Liver (tissue), 9 donors: Measurements from ENCODE around the gene ARL2. TPM values are rescaled to one million over a fixed set of nuclear protein-coding genes. Genes with fewer than 3 reads are reported as not detected.
"Not testable (repeated sequence)": the region's sequence is repeated elsewhere in the genome, so short reads cannot be mapped to it uniquely, and the experiment has no call there.

Source experiments
- DNase-seq: peaks from one replicate; pipeline ENCODE4 v3.0.0-alpha.2; 2017; ENCODE audit warnings: low spot score
- H3K27ac ChIP-seq, 2 donors: one replicate each; pipeline ENCODE4 v1.7.0; 2013; ENCODE audit warnings: inconsistent platforms in 2 of 2, low read length in 2 of 2, control low read depth in 1 of 2, low read depth in 1 of 2, mild to moderate bottlenecking in 1 of 2
- H3K27me3 ChIP-seq, 4 donors: one replicate each; pipeline versions ENCODE4 v1.6.1 to v1.7.0; 2013; ENCODE audit warnings: low read length in 3 of 4, inconsistent platforms in 1 of 4, mild to moderate bottlenecking in 1 of 4, moderate library complexity in 1 of 4; ENCODE audit not compliant: control insufficient read depth in 4 of 4, insufficient read depth in 4 of 4
- H3K36me3 ChIP-seq, 4 donors: one replicate each; pipeline versions ENCODE4 v1.6.1 to v1.7.0; 2013; ENCODE audit warnings: low read length in 3 of 4, mild to moderate bottlenecking in 3 of 4, low read depth in 1 of 4, moderate library complexity in 1 of 4; ENCODE audit not compliant: control insufficient read depth in 4 of 4, insufficient read depth in 3 of 4
- H3K4me1 ChIP-seq, 4 donors: one replicate each; pipeline versions ENCODE4 v1.6.1 to v1.7.0; 2013; ENCODE audit warnings: low read length in 3 of 4, mild to moderate bottlenecking in 3 of 4, moderate library complexity in 1 of 4; ENCODE audit not compliant: control insufficient read depth in 4 of 4, insufficient read depth in 4 of 4
- H3K4me3 ChIP-seq, 3 donors: one replicate each; pipeline versions ENCODE4 v1.6.1 to v1.7.0; 2013; ENCODE audit warnings: low read length in 3 of 3, control low read depth in 1 of 3, low read depth in 1 of 3, mild to moderate bottlenecking in 1 of 3
- H3K9ac ChIP-seq, 2 donors: one replicate each; pipeline ENCODE4 v1.7.0; 2013; ENCODE audit warnings: low read length in 2 of 2, mild to moderate bottlenecking in 2 of 2, moderate library complexity in 2 of 2, control low read depth in 1 of 2, low read depth in 1 of 2
- H3K9me3 ChIP-seq, 4 donors: one replicate each; pipeline versions ENCODE4 v1.6.1 to v1.7.0; 2013; ENCODE audit warnings: low read length in 3 of 4; ENCODE audit not compliant: control insufficient read depth in 4 of 4
- ATF3 ChIP-seq: IDR thresholded peaks from 2 replicates; pipeline ENCODE4 v1.6.1; 2016; ENCODE audit warnings: antibody characterized with exemption
- CTCF ChIP-seq: fragments of 150-350 bp; IDR thresholded peaks from 2 replicates; pipeline ENCODE4 v1.5.1; 2017; ENCODE audit warnings: improper control_type of control experiment, low read depth, low read length; ENCODE audit not compliant: missing input control
- EGR1 ChIP-seq, 2 donors: IDR thresholded peaks; 2 replicates each; pipeline ENCODE4 v1.6.1; 2016 to 2018; ENCODE audit warnings: antibody characterized with exemption in 2 of 2, low read depth in 2 of 2
- FOXA1 ChIP-seq: IDR thresholded peaks from 2 replicates; pipeline ENCODE4 v1.6.1; 2016; ENCODE audit warnings: antibody characterized with exemption
- FOXA2 ChIP-seq: IDR thresholded peaks from 2 replicates; pipeline ENCODE4 v1.6.1; 2016; ENCODE audit warnings: antibody characterized with exemption
- GABPA ChIP-seq, 2 donors: IDR thresholded peaks in 1 of 2; conservative IDR thresholded peaks in 1 of 2; 2 replicates each; pipeline ENCODE4 v1.6.1; 2016; ENCODE audit warnings: antibody characterized with exemption in 2 of 2, mild to moderate bottlenecking in 1 of 2, moderate library complexity in 1 of 2
- HNF4A ChIP-seq, 2 donors: conservative IDR thresholded peaks; 2 replicates each; pipeline ENCODE4 v1.6.1; 2016; ENCODE audit warnings: antibody characterized with exemption in 2 of 2, mild to moderate bottlenecking in 2 of 2
- HNF4G ChIP-seq: IDR thresholded peaks from 2 replicates; pipeline ENCODE4 v1.6.1; 2016; ENCODE audit warnings: antibody characterized with exemption
- JUND ChIP-seq, 2 donors: IDR thresholded peaks; 2 replicates each; pipeline ENCODE4 v1.6.1; 2016; ENCODE audit warnings: antibody characterized with exemption in 2 of 2
- NR2F2 ChIP-seq: IDR thresholded peaks from 2 replicates; pipeline ENCODE4 v1.6.1; 2016; ENCODE audit warnings: antibody characterized with exemption
- RAD21 ChIP-seq, 2 donors: IDR thresholded peaks; 2 replicates each; pipeline ENCODE4 v1.6.1; 2016; ENCODE audit warnings: antibody characterized with exemption in 2 of 2, mild to moderate bottlenecking in 2 of 2
- REST ChIP-seq: IDR thresholded peaks from 2 replicates; pipeline ENCODE4 v1.6.1; 2016; ENCODE audit warnings: antibody characterized with exemption, mild to moderate bottlenecking
- RXRA ChIP-seq, 2 donors: IDR thresholded peaks; 2 replicates each; pipeline ENCODE4 v1.6.1; 2017 to 2018; ENCODE audit warnings: antibody characterized with exemption in 2 of 2, mild to moderate bottlenecking in 1 of 2
- SP1 ChIP-seq: IDR thresholded peaks from 2 replicates; pipeline ENCODE4 v1.6.1; 2018; ENCODE audit warnings: antibody characterized with exemption, mild to moderate bottlenecking
- TAF1 ChIP-seq: conservative IDR thresholded peaks from 2 replicates; pipeline ENCODE4 v1.6.1; 2016; ENCODE audit warnings: antibody characterized with exemption, mild to moderate bottlenecking
- YY1 ChIP-seq: IDR thresholded peaks from 2 replicates; pipeline ENCODE4 v1.6.1; 2016; ENCODE audit warnings: antibody characterized with exemption, mild to moderate bottlenecking
- ZBTB33 ChIP-seq: IDR thresholded peaks from 2 replicates; pipeline ENCODE4 v1.6.1; 2016; ENCODE audit warnings: antibody characterized with exemption
- WGBS: extraction: QIAGEN DNeasy Blood & Tissue Kit; methylation state at CpG from one replicate; pipeline ENCODE4 v1.1.7; 2013; 5-methylcytosine and 5-hydroxymethylcytosine counted together
- polyA plus RNA-seq, 2 donors: library from polyadenylated mRNA; stranded (reverse) in 1 of 2; unstranded in 1 of 2; fragments of 200-250 nt in 1 of 2; fragments of >200 nt in 1 of 2; fragmentation: Nextera tagmentation in 1 of 2; extraction: Ambion mirVana in 1 of 2; gene quantifications; one replicate each; pipeline versions ENCODE4 v1.2.1 to v1.2.3, GENCODE V29; 2013 to 2015
- total RNA-seq, 2 donors: library from RNA; depleted of rRNA; stranded (reverse); fragments of >200 nt; gene quantifications; one replicate each; pipeline ENCODE4 v1.2.3, GENCODE V29; 2014
- donor health status: healthy.
- donor health status: healthy.
- donor health status: healthy.
- donor health status: healthy.
- donor health status: healthy.

ARL2 gene
- total and polyA plus RNA-seq, 4 donors = 10.8 to 19.5 (median 15.0) TPM

- TF ChIP-seq EGR1 (IDR thresholded peaks at IDR 0.05; ENCODE audit: low read depth in 2 of 2) (no peak), YY1 (no peak), RAD21 (IDR thresholded peaks at IDR 0.05) (no peak), ZBTB33 (no peak), TAF1 (no peak), FOXA1 (no peak), CTCF (no peak), NR2F2 (no peak), FOXA2 (no peak), GABPA (IDR thresholded peaks at IDR 0.05 in 1 of 2, conservative IDR thresholded peaks at IDR 0.05 in 1 of 2) (no peak), HNF4G (no peak), SP1 (no peak), JUND (IDR thresholded peaks at IDR 0.05) (no peak), ATF3 (no peak), RXRA (IDR thresholded peaks at IDR 0.05) (no peak), REST (no peak), HNF4A (conservative IDR thresholded peaks at IDR 0.05) (no peak)
- no peaks in the 10 kb centered on the region for H3K27me3 ChIP-seq
- no peaks in the 10 kb centered on the region for H3K9me3 ChIP-seq
- 82% methylated on average over 2 of the region's 2 CpGs for WGBS
- no peak overlapping the region for H3K4me3 ChIP-seq
- H3K36me3 ChIP-seq = no peaks in the 10 kb centered on the region
- peaks cover 0 to 7% (median 3%) of the 10 kb centered on the region in 4 donors for H3K4me1 ChIP-seq
- no peak overlapping the region for H3K9ac ChIP-seq
- DNase-seq = no peak
- no peak overlapping the region for H3K27ac ChIP-seq
Observed at GRCh38 chr11:64976651-64977050, 37.3 kb upstream of the ARL2 start.

- H3K36me3 ChIP-seq, H3K27me3 ChIP-seq, H3K4me3 ChIP-seq, H3K27ac ChIP-seq, H3K9ac ChIP-seq, H3K4me1 ChIP-seq, H3K9me3 ChIP-seq, DNase-seq: not testable (repeated sequence)
- 79% methylated on average over 5 of the region's 5 CpGs for WGBS
Observed at GRCh38 chr11:64983339-64983738, 30.6 kb upstream of the ARL2 start.
